Heart right ventricle (tissue), 16 donors: ENCODE results near the gene UBE2E1. TPM values are rescaled to one million over a fixed set of nuclear protein-coding genes. Genes with fewer than 3 reads are reported as not detected.

Experiments used
- ATAC-seq, 8 donors: fragments of 200-7000 bp; cut with Tn5 transposase; one replicate each; pipeline ENCODE4 v1.9.1; 2020; ENCODE audit warnings: mild to moderate bottlenecking in 8 of 8, moderate library complexity in 8 of 8, moderate number of reproducible peaks in 1 of 8
- DNase-seq, 2 donors: peaks; one replicate each; pipeline ENCODE4 v3.0.0-alpha.2; 2020
- H3K27ac ChIP-seq, 10 donors: fragments of 200-600 bp; sonication (generic) in 2 of 10; one replicate each; pipeline versions ENCODE4 v1.5.0 to v1.8.0; 2020 to 2022; ENCODE audit warnings: mild to moderate bottlenecking in 3 of 10
- H3K27me3 ChIP-seq, 7 donors: fragments of 200-600 bp; one replicate each; pipeline ENCODE4 v1.8.0; 2021 to 2022; ENCODE audit warnings: mild to moderate bottlenecking in 2 of 7
- H3K36me3 ChIP-seq, 9 donors: fragments of 200-600 bp; sonication (generic) in 1 of 9; one replicate each; pipeline versions ENCODE4 v1.5.0 to v1.8.0; 2020 to 2022; ENCODE audit warnings: mild to moderate bottlenecking in 2 of 9
- H3K4me1 ChIP-seq, 9 donors: fragments of 200-600 bp; sonication (generic) in 1 of 9; one replicate each; pipeline versions ENCODE4 v1.5.0 to v1.8.0; 2020 to 2022; ENCODE audit warnings: mild to moderate bottlenecking in 4 of 9
- H3K4me3 ChIP-seq, 10 donors: fragments of 200-600 bp; sonication (generic) in 2 of 10; one replicate each; pipeline versions ENCODE4 v1.5.0 to v1.8.0; 2020 to 2022; ENCODE audit warnings: mild to moderate bottlenecking in 7 of 10, moderate library complexity in 2 of 10
- H3K9me3 ChIP-seq, 11 donors: fragments of 200-600 bp in 10 of 11; sonication (generic) in 2 of 11; one replicate each; pipeline versions ENCODE4 v1.5.0 to v1.8.0; 2013 to 2022; ENCODE audit warnings: mild to moderate bottlenecking in 2 of 11, control low read depth in 1 of 11, moderate library complexity in 1 of 11
- CTCF ChIP-seq, 9 donors: fragments of 200-600 bp; sonication (generic) in 2 of 9; IDR thresholded peaks; one replicate each; pipeline versions ENCODE4 v1.5.0 to v1.8.0; 2021 to 2022; ENCODE audit warnings: antibody characterized with exemption in 9 of 9, mild to moderate bottlenecking in 5 of 9, moderate library complexity in 1 of 9
- WGBS, 2 donors: extraction: QIAGEN DNeasy Blood & Tissue Kit; methylation state at CpG; one replicate each; pipeline ENCODE4 v1.1.7; 2013; ENCODE audit warnings: inconsistent platforms in 1 of 2; 5-methylcytosine and 5-hydroxymethylcytosine counted together
- intact Hi-C, 10 donors: fragments of 100-400 bp; cut with DNase I; formaldehyde crosslinking; loops; one replicate each; pipeline versions ENCODE4 v1.11.1 to v1.14.2; 2022
- polyA plus RNA-seq, 2 donors: library from polyadenylated mRNA; stranded (reverse); fragments of 200-250 nt; gene quantifications; one replicate each; pipeline ENCODE4 v1.2.3, GENCODE V29; 2013
- total RNA-seq, 10 donors: library from RNA; stranded (reverse); fragmentation: NEBNext Ultra II Directional in 3 of 10; extraction: Animal tissue kit (Norgen Biotek cat#: 25700) in 3 of 10; gene quantifications; one replicate each; pipeline versions ENCODE4 v1.2.1 to v1.2.4, GENCODE V29; 2021 to 2023
- donor health status: Arrhythmogenic right ventricular cardiomyopathy.
- donor health status: ischemic (EF 13 %, LVEDD 7.1; RV severe dilation, severe dysfunction).
- donor health status: healthy with polysubstance abuse.
- donor health status: DM: no; HTN: yes; CAD: no.
- donor health status: DM: no; HTN: no; CAD: no.
- donor health status: ischemic (EF 25% LVEDD 6.9; RV normal size, moderate dysfunction).
- donor health status: ischemic (EF 25% LVEDD 5.7; RV mildly dilated, moderate dysfunction).
- donor health status: healthy.
- donor health status: DM: yes; HTN: yes; CAD: no.
- donor health status: Ischemic cardiomyopathy.
- donor health status: ischemic (EF 35%, LVEDD 5.7; RV mildly dilated, moderate dysfunction).
- donor health status: nonischemic (EF 11% LVEDD 7.7; RV severe dilation, severe dysfunction).
- donor health status: DM: yes; HTN: yes; CAD: no.
- donor health status: PGD.
- donor health status: ischemic (EF 29% LVEDD 5.4; RV normal size, mild dysfunction).
- donor health status: nonischemic (EF 23%, LVEDD 6.1; RV moderate dilation, normal function).

Gene UBE2E1
- total and polyA plus RNA-seq, 12 donors, result 45.2 to 88.8 (median 64.5) TPM

DNA sequence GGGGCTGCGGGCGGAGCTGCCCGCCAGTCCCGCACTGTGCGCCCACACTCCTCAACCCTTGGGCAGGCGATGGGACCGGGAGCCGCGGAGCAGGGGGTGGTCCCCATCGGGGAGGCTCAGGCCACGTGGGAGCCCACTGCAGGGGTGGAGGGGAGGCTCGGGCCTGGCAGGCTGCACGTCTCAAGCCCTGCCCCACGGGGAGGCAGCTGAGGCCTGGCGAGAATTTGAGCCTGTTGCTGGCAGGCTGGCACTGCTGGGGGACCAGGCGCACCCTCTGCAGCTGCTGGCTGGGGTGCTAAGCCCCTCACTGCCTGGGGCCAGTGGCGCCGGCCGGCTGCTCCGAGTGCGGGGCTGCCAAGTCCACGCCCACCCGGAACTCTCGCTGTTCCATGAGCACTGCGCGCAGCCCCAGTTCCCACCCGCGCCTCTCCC, 76.7 kb downstream of the UBE2E1 start:
- no peak overlapping the region for H3K27ac ChIP-seq
- WGBS, 2 donors, result 97 to 98% methylated on average over 28 of the region's 28 CpGs
- ATAC-seq (peak in 2 of 8 donors; percentile 27 to 62), DNase-seq (no peak)
- H3K4me1 ChIP-seq, result peaks cover 0 to 27% (median 11%) of the 10 kb centered on the region in 9 donors
- H3K4me3 ChIP-seq, result no peak overlapping the region
- H3K36me3 ChIP-seq, result peaks cover 0 to 15% (median 0%) of the 10 kb centered on the region in 9 donors
- TF ChIP-seq CTCF (IDR thresholded peaks at IDR 0.05), result no peak
- intact Hi-C loops, result loop anchor here in 2 of 10 donors (10.0 kb wide), 2 partner anchors 102 to 352 kb away; no protein-coding TSS in a partner anchor
- H3K27me3 ChIP-seq, result no peaks in the 10 kb centered on the region
- no peaks in the 10 kb centered on the region for H3K9me3 ChIP-seq

DNA sequence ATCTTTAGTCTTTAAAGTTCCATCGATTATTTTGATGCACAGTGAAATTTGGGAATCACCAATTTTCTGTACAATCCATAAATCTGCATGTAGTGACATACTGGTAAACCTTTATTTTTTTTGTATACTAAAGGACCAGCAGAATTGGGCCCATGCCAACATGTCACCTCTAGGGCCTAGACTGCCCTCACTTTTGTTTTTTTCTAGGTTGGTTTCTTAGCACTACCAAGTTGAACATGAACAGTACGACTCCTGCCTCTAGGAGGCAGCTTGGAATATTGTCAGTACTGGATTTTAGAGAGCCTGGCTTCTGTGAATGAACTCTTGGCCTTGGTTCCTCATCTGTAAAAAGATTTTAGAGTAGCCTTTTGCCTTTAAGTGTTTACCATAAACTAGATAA, 78.7 kb downstream of the UBE2E1 start:
- Histone ChIP-seq H3K4me1 (peaks cover 0 to 38% (median 17%) of the 10 kb centered on the region in 9 donors), H3K27me3 (no peaks in the 10 kb centered on the region), H3K9me3 (no peaks in the 10 kb centered on the region), H3K4me3 (no peak overlapping the region), H3K27ac (no peak overlapping the region), H3K36me3 (peaks cover 0 to 15% (median 3%) of the 10 kb centered on the region in 9 donors)
- ATAC-seq (no peak), DNase-seq (no peak)
- peak in 2 of 9 donors; percentile 8 to 13 for TF ChIP-seq CTCF (IDR thresholded peaks at IDR 0.05)
- intact Hi-C loops, result loop anchor here in 2 of 10 donors (10.0 kb wide), 2 partner anchors 100 to 350 kb away; no protein-coding TSS in a partner anchor
- WGBS, 2 donors, result 92 to 96% methylated on average over 2 of the region's 2 CpGs

DNA sequence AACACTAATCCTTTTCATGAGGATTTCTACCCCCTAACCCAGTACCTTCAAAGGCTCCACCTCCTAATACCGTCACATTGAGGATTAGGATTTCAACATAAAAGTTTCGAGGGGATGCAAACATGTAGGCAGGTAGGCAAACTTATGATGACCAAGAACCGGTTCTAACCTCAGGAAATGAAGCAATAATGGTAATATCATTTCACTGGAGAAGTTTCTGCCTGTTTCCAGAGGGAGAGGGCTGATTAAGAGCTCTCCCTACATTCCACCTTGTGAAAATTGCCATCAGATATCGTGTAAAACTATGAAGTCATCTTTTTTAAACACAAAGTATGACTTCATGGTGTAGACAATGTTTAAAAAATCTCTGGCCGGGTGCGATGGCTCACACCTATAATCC, 79.5 kb downstream of the UBE2E1 start:
- intact Hi-C loops, result loop anchor here in 2 of 10 donors (10.0 kb wide), 2 partner anchors 100 to 350 kb away; no protein-coding TSS in a partner anchor
- no peak for DNase-seq
- no peak overlapping the region for H3K27ac ChIP-seq
- no peak overlapping the region for H3K4me3 ChIP-seq
- WGBS, 2 donors, result 85 to 90% methylated on average over 6 of the region's 6 CpGs
- H3K9me3 ChIP-seq, result no peaks in the 10 kb centered on the region
- no peaks in the 10 kb centered on the region for H3K27me3 ChIP-seq
- peaks cover 0 to 36% (median 21%) of the 10 kb centered on the region in 9 donors for H3K4me1 ChIP-seq
- TF ChIP-seq CTCF (IDR thresholded peaks at IDR 0.05), result no peak
- peaks cover 0 to 22% (median 3%) of the 10 kb centered on the region in 9 donors for H3K36me3 ChIP-seq
- ATAC-seq, result no peak

DNA sequence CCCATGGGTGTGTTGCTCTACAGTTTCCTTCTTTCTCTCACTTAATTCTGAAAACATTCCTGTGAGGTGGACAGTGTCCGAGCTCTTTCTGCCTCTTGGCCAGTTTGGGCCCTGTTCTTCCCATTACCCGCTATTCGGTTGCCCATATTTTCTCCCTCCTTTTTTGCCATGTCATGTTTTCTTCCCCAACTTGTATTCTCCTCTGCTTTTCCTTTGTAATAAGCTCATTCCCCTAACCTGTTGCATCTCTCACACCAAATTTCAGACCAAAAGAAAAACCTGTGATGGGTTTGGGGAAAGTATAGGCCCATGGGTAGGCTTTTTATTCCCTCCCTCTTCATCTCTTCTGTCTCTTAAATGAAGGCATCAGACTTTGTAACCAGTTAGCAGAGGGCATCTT, 80.6 kb downstream of the UBE2E1 start:
- no peak overlapping the region for H3K4me3 ChIP-seq
- H3K27ac ChIP-seq, result no peak overlapping the region

More for the DNA sequence above, 80.6 kb downstream of the UBE2E1 start:
- DNase-seq (no peak), ATAC-seq (no peak)
- 95 to 96% methylated on average over 3 of the region's 3 CpGs for WGBS, 2 donors
- Histone ChIP-seq H3K9me3 (no peaks in the 10 kb centered on the region), H3K27me3 (no peaks in the 10 kb centered on the region), H3K36me3 (peaks cover 0 to 33% (median 3%) of the 10 kb centered on the region in 9 donors), H3K4me1 (peaks cover 0 to 25% (median 14%) of the 10 kb centered on the region in 9 donors)
- TF ChIP-seq CTCF (IDR thresholded peaks at IDR 0.05), result no peak
- intact Hi-C loops, result loop anchor here in 2 of 10 donors (10.0 kb wide), 2 partner anchors 98 to 348 kb away; no protein-coding TSS in a partner anchor
